GM18861 (cell line): ENCODE measurements around the gene NR6A1.

ENCODE experiments used
- ATAC-seq: cut with Tn5 transposase; IDR thresholded peaks from one replicate; pipeline ENCODE4 v1.9.1; 2021; ENCODE audit not compliant: unreplicated experiment

NR6A1 gene

DNA sequence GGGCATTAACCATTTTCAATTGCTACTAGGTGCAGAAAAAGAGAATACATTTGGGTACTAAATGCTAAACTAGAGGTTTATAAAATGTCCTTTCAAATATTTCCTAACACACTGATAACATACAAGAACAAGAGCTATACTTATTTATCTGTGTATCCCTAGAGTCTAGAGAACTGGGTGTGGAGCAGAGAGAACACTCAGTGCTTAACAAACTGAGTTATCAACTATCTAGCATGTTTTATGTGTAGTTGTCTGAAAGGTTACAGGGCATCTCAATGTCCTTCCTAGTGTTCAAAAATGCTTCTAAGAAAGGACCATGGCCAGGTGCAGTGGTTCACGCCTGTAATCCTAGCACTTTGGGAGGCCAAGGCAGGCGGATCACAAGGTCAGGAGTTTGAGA, 40.3 kb downstream of the NR6A1 start:
- no peak for ATAC-seq

DNA sequence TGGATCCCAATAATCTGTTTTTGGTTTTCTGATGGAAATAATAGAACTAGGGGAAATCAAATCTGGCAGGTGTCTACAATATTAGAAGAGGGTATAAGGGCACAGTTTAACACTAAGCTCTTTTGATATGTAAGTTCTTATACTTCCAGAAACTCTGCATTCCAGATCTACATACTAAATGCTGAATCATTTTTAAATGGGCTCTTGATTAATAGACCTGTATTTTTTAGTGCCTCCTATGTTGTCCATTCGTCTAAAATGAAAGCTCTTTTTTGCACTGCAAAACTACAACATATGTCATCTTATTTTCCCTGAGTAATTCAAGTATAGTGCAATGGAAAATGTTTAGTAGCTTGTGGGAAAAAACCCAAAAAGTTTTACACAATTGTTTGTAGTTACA, 44.2 kb downstream of the NR6A1 start:
- no peak for ATAC-seq

DNA sequence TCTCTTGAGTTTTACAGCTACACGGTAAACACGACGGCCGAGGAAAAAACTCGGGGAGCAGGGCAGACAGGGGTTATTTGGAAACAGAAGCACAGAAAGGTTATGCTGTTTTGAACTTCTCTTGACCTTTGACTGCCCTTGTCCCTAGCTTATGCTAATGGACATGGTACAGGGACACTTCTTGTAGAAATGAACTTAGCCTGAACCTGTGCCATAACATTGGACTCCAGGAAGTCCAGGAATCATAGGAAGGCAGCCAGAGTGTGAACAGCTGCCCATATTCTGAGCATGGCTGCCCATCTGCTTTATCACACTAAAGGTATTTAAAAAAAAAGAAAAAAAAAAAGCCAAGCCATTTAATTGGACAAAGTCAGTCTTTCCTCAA, 46.1 kb downstream of the NR6A1 start:
- no peak for ATAC-seq

DNA sequence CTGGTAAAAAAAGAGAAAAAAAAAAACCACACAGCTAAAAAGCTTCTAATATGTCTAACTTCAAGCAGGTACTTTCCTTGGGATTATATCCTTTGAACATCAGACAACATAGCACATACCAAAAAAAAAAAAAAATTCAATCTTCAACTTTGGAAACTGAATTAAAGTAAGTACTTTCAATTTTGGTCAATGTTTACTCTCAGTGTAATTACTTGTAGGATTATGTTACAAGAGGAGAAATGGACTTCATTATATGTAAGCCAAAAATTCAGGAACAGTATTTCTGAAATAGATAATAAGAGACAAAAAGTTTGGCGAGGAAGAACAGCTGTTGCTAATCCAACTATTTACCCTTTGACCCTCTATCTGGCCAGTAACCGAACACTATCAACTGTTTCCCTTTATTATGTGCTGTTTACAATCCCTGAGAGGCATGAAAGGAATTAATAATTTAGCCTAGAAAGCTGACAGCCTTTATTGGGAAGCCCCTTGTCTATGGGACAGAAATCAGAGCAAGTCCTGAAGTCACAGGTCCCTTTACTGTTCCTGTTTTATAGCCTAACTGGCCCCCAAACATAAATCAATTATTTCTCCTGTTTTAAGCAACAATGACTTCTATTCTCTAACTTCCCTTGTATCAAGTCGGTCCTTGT, 46.6 kb downstream of the NR6A1 start:
- no peak for ATAC-seq

DNA sequence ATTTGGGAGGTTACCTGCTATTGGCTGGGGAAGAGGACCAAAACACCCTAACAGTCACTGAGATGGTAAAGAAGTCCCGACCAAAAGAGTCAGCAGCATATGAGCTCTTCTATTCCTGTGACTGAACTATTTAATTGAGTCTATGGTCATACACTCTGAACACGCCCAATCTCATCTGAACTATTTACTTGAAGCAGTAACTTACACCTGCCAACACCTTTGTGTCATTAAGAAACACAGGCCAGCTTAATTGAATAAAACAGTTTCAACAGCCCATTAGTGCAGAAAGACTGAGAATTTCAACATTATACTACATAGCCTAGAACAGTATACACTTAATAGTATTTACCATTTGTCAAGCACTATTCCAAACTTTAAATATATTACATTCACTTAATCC, 47.8 kb downstream of the NR6A1 start:
- ATAC-seq: no peak

DNA sequence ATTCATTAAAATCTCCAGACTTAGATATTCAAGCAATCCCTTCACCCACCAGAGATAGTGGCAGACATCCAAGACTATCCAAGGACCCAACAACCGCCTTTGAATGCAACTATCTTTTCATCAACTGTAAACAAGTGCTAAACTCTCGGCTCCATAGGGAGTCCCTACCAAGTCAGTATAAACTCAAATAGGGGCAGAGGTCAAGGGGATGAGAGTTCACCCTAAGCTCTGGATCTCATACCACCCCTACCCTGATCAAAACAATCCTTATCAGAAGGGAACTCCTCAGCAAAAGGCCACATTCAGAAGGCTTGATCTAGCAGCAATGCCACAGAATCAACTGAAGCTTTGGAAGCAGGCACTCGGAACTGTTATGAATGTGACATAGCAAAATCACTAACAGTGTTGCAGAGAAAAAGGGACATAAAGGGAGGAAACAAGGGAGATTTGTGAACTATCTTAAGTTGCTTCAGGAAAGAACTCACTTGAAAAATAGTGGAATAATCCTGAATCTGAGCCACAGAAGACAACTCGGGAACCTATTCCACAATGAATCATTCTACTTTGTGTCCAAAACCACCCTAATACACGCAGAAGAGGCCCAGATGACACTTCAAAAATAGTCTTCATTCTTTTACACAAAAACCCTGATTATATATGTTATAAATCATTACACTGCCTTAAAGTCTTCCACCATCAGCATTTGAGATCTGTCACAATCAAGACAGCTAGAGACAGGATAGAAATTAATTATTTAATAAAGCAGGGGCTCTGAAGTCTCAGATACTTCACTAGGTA, 49.8 kb downstream of the NR6A1 start:
- ATAC-seq: no peak

DNA sequence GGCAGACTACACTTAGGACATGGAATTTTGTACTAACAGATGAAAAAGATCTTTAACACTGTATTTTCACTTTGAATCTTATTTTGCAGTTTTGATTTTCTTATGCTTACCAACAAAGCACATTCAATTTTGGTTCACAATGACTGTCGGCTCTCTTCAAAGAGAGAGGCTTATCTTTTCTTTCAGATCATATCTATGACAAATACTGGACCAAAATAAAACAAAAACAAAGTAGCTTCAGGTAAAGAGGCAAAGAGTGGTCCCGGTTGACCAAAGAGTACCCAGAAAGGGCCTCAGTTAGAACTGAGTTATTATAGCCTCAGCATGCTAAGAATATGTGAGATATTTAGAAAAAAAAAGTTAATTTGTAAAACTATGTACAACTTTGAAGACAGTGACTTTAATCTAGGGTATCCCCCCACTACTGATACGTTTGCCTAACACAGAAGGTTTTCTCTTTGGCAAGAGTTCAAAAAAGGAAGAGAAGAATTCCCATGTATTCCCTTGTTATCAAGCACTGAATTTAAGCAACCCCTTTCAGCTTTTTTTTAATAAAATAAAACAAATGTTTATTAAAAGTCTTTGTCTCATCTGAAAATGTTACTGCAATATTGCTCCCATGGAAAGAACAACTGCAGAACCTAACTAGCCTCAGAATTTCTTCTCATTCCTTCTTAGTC, 50.5 kb downstream of the NR6A1 start:
- ATAC-seq: no peak

DNA sequence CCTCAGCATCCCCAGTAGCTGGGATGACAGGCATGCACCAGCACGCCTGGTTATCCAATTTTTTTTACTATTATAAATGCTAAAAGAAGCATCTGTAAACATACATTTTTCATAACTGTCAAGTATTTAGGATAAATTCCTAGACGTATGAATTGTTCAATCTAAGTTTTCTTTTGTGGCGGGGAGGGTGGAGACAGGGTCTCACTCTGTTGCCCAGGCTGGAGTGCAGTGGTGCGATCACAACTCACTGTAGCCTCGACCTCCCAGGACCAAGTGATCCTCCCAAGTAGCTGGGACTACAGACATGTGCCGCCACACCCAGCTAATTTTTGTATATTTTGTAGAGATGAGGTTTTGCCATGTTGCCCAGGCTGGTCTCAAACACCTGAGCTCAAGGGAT, 52.2 kb downstream of the NR6A1 start:
- no peak for ATAC-seq

DNA sequence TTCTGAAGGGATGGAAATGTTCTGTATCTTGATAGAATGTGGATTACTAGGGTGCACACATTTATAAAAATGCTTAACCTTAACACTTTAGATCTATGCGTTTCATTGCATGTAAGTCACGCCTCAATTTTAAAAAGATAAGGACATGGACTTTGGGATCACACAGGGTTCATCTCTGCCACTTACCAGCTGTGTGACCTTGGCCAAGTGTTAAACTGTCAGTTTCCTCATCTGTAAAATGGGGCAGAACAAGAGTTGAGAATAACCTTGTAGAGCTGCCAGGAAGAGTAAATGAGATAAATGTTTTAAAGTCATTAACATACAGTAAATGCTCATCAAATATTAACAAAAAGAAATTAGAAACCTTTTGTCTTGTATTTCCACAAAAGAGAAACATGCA, 53.5 kb downstream of the NR6A1 start:
- ATAC-seq: no peak

DNA sequence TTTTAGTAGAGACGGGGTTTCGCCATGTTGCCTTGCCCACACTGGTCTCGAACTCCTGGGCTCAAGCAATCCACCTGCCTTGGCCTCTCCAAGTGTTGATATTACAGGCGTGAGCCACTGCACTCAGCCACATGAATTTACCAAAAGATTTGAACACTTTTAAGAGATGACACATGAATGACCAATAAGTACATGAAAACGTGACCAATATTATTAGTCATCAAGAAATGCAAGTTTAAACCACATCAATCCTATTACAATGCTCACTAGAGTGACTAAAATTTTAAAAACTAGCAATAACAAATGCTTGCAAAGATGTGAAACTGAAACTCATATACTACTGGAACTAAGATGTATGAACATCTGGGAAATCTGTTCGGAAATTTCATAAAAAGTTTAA, 54.3 kb downstream of the NR6A1 start:
- ATAC-seq: no peak

DNA sequence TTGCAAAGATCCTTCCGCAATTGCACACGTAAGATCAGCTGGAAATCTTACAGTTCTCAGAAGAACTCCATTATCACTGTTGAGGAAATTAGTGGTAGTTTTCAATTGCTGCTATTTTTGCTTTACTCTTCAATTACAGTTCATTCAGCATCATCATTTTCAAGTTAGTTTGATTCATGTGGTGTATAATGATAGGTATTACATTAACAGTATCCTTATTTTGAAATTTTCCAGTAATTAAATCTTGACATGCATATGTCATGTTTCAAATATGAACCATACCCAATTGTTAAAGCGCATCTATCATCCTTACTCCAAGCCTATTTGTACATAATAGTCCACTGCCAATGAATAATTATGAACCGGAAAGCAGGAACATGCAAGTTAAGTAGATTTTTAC, 60.3 kb downstream of the NR6A1 start:
- ATAC-seq: no peak

DNA sequence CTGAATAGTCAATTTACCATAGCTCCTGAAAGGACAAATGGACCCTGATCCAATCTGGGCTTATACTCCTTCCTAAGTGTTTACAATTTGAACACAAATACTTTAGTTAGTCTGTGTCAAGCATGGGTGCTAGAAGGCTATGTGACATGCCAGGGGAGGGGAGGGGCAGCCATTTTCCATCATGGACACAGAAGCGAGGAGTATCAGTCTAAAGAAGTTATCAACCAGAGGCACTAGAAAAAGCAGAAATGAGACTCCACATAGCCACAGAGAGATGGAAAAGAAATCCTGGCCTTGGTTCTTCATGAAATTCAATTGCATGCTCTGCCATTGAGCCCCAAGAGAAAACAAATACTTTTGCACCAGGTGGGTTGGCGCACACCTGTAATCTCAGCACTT, 61.8 kb downstream of the NR6A1 start:
- ATAC-seq: no peak

DNA sequence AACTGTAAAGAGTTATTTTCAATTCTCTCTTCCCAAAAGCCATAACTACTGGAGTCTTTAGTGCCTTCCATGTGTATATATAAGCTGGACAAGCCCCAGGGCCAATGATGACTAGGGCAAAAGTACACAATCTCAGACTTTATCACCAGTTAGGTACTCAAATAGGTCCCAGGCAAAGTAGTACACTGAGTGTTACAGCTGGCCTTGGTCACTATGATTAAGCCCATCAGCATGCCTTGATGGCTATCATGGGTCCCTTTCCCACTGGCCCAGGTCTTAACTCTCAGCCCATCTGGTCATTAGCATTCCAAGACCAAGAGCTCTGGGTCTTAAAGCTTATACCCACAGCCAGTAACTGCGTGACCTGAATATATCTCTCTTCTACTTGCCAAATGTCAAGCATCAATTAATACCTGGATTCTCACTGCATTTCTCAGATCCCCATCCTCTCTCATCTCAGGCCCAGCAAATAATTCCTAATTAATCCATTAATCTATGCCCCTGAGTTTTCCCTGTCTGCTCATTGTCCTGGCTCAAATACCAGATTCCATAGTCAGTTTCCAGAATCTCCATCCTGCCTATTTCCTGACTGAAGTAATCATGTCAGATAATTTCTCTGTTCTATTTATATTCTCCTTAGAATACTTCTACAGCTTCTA, 62.3 kb downstream of the NR6A1 start:
- ATAC-seq: no peak

DNA sequence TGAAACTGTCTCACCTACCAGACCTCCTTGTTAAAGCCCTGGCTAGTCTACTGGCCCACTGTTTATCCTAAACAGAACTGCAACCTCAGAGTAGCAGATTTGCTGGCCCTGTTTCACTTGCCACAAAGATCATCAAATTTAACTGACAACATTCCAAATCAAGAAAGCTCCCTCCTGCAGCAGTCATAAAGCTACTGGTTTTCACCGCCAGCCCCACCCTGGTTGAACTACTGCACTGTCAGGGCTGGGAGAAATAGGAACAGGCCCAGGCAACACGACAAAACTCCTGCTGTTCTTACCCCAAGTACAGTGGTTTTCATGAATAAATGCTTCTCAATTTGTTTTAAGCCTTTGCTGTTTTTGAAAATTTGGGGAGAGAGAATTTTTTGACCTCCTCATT, 63.0 kb downstream of the NR6A1 start:
- no peak for ATAC-seq

DNA sequence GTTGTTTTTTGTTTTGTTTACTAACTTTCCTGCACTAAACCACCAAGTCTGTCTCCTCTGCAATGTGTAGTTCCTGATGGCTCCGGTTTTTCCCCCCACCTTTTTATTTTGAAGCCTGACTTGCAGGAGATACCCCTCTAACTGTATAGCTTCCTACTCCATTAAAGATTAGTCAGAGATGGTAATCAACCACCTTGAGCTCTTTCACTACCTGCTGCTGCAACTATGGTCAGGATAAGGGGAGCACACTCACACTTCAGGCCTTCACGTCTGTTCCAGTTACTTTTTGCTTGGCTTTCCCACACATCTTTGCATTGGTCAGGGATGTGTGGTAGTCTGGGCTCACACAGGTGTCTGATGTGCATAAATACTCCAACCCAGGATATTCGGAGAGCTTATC, 63.4 kb downstream of the NR6A1 start:
- ATAC-seq: no peak

DNA sequence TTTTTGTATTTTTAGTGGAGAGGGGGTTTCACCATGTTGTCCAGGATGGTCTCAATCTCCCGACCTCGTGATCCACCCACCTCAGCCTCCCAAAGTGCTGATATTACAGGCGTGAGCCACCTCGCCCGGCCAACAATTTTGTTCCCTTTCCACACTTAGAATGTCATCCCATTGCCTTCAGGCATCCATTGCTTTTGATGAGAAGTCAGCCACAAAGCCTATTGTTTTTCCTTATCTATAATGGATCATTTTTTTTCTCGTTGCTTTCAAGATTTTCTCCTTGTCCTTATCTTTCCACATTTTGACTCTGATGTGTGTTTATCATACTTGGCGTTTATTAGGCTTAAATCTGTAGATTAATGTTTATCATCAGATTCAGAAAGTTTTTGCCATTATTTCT, 64.4 kb downstream of the NR6A1 start:
- no peak for ATAC-seq

DNA sequence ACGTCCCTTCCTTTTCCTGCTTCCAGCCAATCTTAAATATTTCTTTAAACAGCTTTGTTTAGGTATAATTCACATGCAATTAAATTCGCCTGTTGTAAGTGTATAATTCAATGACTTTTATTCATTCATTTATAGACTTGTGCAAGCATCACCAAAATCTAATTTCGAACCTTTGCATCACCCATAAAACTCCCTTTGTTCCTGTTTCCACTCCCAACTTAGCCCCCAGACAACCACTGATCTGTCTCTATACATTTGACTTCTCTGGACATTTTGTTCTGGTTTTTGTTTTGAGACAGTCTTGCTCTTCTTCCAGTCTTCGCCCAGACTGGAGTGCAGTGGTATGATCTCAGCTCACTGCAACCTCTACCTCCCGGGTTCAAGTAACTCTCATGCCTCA, 71.5 kb downstream of the NR6A1 start:
- no peak for ATAC-seq

DNA sequence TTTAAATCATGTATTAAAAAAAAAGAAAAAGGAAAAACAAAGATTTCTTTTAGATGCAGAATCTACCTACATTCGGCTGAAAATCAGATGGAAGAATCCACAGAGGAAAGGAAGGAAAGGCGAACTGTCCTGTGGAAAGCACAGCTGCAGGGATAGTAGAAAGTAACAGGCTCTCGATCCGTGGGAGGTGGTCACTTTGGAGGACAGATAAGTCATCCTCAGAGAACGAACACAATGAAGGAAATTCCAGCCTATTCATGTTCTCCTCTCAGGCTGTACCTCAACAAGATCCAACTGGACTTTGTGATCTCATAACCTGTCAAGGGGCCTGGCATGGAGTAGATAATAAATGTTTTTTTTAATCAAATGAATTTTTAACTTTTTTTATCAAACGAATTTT, 72.8 kb downstream of the NR6A1 start:
- ATAC-seq: no peak

DNA sequence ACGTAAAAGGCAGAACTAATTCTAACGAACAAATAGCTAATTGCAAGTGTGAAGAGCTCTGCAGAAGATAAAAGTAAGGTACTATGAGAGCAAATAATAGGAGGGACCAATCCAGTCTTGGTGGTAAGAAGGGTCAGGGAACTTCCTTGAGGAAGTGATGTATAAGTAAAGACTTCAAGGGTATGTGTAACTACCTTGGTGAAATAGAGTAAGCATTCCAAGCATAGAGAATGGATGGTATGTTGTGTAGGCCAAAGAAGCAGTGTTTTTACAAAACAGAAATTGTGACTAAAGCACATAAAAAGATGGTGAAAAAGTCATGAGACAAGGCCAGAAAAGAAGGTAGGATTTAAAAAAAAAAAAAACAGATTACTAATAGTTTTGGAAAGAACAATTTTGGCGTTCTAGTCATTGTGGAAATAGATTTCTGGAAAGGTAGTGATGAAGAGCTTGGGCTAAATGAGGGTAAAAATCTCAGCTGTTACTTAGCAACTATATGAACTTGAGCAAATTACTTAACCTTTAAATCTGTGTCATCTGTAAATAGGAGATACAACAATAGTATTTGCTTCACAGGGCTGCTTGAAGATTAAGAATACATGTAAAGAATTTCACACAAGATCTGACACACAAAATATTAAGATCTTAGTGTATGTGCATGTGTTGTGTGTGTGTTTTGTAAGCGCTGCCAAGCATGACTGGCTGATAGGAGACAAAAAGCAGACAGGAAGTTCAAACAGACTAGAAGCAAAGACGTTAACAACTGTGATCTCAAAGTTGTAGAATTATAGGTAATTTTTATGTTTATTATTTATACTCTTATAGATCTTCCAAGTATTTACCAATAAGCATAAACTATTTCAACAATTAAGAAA, 73.5 kb downstream of the NR6A1 start:
- no peak for ATAC-seq

DNA sequence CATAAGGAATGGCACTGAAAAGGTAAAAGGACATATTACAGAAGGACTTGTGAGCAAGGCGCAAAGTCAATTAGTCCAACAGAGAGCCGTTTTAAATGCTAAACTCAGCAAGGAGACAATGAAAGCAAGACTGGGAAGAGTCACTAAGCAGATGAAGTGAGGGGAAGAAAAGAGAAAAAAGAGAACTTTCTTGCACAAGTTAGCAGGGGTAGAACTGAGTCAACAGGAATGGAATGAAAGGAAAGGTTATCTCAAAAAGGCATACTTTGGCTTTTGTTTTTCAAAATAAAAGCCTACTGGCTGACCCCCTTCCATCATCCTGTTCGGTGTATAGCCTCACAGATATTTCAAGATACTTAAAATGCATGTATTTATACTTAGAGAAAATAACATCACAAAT, 75.0 kb downstream of the NR6A1 start:
- ATAC-seq: no peak
